GM19452 (cell line): ENCODE results near the gene DNAH14.
"Not testable (repeated sequence)": the region's sequence is repeated elsewhere in the genome, so short reads cannot be mapped to it uniquely, and the experiment has no call there.

Experiments
- ATAC-seq: cut with Tn5 transposase; IDR thresholded peaks from one replicate; pipeline ENCODE4 v1.9.1; 2021; ENCODE audit not compliant: unreplicated experiment

The DNAH14 gene

DNA sequence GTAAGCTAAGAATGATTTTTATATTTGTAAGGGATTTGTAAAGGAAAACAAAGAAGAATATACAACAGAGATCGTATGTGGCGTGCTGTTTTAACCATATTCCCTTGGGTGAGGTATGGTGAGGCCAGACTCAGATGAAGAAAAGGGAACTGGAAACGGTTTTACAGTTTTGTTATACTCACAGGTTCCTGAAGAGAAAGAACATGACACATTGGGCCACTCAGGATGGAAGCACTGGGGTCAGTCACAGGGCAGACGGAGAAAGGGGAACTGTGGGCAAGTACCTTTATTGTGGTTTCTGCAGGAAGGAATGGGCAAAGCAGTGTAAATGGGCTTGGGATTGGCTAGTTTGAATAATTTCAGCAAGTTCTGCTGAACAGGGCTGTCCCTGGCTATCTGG is 321.0 kb downstream of the DNAH14 start:
- peak; percentile 96 for ATAC-seq

DNA sequence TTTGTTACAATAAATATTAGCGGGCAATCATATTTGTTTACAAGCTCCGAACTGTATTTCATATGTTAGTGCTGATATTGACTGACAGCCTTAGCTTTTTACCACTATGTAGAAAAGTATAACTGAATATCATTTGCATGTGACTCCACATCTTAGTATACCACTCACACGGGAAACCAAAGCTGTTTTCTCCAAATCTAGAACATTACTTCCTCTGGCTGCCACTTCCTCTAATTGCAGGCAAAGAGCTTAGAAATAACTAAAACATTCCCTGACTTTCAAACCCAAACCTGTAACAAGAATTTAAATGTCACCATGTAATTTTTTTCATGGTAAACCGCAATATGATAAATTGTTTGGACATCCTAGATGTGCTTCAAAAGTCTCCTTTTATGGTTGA is 323.7 kb downstream of the DNAH14 start:
- ATAC-seq: no peak

DNA sequence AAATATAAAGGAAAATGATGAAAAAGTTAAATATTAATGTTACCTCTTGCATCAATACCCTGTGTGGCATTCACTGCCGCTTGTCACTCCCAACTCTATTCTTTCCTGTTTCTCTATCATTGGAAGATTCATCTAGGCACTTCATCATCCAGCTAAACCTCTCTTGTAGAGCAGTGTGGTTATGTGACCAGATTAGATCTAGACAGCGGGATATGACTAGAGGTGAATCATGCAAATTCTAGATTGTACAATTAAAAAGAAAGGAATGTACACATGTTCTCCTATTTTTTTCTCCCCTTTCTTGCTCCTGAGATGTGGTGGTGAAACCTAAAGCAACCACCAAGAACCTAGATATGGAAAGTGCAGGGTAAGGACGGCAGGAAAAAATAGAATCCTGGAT is 324.3 kb downstream of the DNAH14 start:
- ATAC-seq: no peak

DNA sequence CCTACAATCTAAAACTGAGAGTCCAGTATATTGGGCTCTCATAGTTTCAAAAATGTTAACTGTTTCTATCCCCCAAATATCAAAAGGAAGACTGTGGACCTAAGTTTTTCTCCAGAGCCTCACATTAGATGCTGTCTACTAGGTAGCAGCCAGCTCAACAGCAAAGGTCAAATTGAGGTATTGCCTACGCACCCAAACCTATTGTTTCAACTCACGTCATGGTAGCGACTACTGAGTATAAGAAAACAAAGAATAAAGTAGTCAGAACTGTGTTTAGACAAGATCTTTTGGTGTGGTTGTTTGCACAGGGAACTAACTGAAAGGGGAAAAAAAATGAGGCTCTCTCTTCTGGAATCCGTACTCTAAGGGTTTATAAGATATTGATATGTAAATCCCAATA is 325.2 kb downstream of the DNAH14 start:
- ATAC-seq: no peak

DNA sequence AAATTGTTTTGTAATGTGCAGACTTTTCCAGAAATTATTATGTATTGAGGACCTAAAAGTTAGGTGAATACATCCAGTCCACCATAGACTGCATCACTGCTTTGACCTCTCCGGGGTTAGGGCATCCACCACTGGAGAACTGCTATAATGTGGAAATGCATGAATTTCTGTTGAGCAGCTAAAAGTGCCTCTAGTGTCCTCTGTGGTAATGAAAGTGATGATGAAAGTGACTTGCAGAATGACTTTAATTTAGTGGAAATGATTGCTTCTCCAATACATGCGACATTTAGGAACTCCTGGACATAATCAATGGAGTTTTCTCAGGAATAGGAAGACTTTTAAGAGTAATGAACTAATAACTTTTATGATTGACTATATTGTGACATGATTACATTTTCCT is 327.6 kb downstream of the DNAH14 start:
- no peak for ATAC-seq

DNA sequence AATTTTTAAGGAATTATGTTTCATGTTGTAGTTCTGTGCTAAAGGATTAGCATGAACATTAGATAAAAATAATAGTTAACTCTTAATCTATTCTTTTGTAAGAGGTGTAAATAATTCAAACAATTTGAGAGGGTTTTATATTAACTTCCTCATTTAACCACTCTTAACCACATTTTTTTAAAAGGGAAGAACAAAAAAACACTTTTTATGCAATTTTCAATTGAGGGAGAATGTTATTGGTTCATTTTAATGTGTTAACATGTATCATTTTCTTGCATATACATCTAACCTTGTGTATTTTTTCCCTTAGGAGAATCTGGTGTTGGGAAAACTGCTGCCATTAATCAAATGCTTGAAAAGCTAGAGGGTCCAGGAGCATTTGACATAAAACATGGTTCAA is 329.3 kb downstream of the DNAH14 start:
- ATAC-seq: no peak

DNA sequence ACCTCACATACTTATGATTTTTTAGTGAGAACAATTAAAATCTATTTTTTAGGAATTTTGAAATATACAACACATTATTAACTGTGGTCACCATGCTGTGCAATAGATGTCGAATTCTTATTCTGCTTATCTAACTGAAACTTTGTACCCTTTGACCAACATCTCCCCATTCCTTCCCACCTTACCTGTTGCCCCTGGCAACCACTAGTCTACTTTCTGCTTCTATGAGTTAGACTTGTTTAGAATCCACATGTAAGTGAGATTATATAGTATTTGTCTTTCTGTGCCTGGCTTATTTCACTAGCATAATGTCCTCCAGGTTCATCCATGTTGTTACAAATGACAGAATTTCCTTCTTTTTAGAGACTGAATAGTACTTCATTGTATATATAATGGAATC is 330.1 kb downstream of the DNAH14 start:
- no peak for ATAC-seq

DNA sequence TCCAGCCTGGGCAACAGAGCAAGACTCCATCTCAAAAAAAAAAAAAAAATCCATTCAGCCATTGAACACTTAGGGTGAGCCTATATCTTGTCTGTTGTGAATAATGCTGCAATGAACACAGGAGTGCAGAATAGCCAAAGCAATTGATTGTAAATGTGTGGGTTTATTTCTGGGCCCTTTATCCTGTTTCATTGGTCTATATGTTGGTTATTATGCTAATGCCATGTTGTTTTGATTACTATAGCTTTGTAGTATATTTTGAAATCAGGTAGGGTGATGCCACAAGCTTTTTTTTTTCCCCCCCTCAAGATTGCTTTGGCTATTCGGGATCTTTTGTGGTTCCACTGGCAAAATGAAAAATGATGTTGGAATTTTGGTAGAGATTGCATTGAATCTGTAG is 330.8 kb downstream of the DNAH14 start:
- no peak for ATAC-seq

DNA sequence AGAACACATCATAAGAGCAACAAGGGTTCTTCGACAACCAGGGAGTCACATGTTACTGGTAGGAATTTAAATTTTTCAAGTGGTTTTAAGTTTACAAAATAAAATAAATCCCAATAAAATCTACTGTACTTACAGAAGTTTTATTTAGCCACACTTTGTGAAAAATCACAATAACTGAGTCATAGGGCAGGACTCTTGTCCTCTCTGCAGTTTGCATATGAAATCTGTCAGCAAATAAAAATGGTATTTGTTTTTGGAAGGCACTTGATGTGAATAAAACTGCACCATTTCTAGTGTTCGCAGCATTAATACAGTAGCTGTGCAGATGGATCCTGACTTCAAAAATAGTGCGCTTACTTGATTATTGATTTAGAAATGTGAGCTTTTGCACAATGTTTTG is 348.0 kb downstream of the DNAH14 start:
- no peak for ATAC-seq

DNA sequence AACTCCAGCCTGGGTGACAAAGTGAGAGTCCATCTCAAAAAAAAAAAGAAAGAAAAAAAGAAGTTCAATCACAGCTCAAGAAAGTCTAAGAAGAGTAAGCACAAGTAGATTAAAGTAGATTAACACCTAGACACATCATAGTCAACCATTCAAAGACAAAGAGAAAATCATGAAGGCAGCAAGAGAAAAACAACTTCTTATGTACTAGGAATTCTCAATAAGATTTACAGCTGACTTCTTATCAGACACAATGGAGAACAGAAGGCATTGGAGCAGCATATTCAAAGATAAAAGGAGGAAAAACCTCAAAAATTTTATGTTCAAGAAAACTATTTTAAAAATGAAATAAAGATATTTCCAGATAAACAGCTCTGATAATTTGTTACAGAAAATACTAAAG is 351.1 kb downstream of the DNAH14 start:
- no peak for ATAC-seq

DNA sequence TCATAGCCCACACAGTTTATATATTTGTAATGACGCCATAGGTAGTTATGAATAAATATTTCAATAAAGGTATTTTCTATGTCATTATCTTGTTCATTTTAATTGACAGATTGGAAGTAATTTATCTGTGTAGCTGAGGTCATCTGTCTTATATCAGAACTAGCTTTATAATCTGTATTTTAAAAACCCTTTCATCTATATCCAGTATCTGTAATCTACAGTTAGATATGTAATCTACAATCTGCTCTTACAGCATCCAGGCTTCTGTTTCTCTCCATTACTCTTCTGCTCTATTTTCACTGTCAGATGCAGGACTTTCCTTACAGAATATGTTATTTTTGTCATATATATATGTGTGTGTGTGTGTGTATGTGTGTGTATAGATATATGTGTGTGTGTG is 360.8 kb downstream of the DNAH14 start:
- no peak for ATAC-seq

DNA sequence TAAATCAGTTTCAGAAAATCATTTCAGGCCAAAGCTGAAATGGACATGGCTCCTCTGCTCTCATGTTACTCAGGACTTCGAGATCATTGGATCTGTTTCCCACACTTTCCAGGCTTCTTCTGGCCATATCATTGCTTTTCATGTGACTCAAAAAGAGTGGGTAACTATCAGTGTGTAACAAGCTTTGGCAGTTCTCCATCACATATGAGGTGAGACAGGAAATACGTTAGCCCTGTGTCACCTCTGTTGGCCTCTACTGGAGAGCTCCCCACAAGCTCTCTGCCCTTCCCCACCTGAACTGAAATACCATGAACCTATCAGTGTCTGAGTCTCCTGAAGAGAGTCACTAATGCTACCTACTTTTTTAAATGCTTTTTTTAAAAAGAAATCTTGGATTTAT is 370.1 kb downstream of the DNAH14 start:
- ATAC-seq: no peak

DNA sequence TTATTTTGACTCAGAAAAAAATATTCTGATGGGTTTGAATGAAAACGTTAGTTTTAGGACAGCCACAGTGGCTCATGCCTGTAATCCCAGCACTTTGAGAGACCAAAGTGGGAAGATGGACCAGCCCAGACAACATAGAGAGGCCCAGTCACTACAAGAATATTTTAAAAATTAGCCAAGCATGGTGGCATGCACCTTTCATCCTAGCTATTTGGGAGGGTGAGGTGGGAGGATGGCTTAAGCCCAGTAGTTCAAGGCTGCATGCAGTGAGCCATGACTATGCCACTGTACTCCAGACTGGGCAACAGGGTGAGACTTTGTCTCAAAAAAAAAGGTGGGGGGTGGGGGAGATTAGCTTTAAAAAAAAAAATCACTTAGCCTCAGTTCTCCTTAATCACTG is 370.9 kb downstream of the DNAH14 start:
- ATAC-seq: no peak

DNA sequence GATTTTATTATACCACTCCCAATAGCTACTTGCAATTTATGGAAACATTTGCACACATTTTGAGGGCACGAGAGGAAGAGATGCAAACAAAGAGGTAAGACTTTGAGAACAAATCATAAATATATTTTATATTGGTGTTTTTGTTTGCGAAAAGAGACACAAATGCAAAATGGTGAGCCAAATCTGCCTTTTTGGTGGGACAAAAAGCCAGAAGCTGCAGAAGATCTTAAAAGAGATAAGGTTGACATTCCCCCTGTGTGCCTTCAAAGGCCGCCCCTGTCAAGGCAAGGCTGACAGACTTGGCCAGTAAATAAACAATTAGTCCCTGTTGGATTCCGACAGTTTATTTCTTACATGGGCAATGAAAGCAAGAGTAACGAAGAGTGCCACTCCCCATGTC is 375.5 kb downstream of the DNAH14 start:
- no peak for ATAC-seq

DNA sequence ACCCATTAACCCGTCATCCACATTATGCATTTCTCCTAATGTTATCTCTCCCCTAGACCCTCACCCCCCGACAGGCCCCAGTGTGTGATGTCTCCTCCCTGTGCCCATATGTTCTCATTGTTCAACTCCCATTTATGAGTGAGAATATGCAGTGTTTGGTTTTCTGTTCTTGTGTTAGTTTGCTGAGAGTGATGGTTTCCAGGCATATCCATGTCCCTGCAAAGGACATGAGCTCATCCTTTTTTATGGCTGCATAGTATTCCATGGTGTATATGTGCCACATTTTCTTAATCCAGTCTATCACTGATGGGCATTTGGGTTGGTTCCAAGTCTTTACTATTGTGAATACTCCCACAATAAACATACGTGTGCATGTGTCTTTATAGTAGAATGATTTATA is 381.1 kb downstream of the DNAH14 start:
- ATAC-seq: not testable (repeated sequence)

DNA sequence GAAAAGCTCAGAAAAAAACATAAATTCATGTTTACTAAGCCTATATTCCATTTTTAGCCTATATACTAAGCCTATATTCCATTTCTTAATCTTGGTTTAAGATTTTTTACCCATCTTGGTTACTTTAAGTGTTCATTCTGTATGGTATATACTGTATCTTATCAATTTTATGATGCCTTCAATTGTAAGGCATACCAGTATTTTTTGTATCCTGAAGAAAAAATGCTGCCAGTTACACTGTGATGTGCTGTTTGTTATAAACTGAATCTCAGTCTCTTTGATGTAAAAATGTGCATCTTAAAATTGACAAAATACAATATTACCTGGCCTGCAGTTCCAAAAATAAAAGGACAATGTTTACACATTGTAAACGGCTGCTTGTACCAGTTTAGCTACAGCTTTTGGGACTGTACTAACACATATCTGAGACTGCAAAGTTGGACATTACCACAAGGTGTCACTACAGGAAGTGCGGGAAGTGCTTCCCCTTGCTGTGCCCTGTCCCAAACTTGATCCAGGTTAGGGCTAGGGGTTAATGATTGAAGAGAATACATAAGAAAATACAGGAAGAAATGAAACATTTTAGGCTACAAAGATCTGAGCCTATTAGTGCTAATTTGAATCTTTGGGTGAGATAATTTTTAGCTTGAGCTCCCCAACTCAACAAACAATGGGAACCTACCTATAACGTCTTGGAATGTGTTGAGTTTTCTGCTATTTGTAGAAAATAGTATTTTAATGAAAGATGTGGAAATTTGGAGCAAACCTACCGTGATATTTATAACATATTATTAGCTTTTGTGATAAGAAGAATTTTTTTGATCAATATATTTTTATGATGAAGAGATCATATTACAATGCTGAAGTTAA is 389.5 kb downstream of the DNAH14 start:
- peak; percentile 92 for ATAC-seq

DNA sequence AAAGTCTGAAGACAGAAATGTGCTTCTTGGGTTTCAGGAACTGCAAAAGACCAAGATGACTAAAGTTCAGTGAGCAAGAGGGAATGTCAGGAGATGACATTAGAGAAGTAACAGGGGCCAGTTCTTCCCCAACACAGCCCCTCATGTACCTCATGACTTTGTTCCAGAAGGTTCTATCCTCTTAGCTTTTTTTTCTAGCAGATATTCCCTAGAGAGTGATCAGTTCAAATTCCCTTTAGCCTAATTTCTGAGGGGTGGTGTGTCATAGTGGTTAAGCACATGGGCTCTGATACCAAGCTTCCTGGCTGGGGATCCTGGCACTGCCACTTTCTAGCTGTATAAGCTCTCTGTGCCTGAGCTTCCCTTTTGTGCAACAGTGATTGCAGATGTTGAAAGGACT is 390.4 kb downstream of the DNAH14 start:
- no peak for ATAC-seq

DNA sequence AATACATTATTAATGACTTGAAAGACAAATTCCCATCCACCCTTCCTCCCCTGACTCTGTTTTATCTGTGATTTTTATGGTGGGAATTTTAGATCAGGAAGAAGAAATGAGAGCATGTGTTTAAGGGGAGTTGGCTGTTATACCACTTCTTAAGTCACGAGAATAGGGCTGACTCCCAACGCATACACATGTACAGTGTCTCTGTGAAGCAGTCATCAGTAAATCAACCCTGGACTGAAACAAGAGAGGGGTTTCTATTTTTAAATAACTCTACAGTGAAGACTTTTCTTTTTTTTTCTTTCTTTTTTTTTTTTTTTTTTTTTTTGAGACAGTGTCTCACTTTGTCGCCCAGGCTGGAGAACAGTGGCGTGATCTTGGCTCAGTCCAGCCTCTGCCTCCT is 392.3 kb downstream of the DNAH14 start:
- no peak for ATAC-seq

DNA sequence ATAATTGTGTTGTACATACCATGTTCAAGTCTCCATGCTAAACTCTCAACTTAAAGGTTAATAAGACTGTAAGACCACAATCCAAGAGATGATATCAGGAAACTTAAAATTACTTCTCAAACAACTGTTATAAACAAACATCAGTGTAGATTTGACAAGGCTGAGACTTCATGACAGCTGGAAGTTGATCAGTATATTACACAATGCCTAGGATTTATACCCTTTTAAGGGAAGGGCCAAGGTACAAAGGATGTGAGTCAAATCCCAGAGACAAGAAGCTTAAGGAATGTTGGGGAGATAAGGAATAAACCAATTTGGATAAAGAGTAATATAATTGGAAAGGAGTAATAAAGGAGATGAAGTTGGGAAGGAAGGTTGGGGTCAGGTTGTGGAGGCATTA is 399.6 kb downstream of the DNAH14 start:
- ATAC-seq: no peak

DNA sequence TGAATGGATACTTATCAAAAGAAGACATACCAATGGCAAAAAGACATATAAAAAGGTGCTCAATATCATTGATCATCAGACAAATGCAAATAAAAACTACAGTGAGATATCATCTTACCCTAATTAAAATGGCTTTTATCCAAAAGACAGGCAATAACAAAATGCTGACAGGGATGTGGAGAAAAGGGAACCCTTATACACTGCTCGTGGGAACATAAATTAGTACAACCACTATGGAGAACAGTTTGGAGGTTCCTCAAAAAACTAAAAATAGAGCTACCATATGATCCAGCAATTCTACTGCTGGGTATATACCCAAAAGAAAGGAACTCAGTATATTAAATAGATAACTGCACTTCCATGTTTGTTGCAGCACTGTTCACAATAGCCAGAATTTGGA is 400.5 kb downstream of the DNAH14 start:
- not testable (repeated sequence) for ATAC-seq

DNA sequence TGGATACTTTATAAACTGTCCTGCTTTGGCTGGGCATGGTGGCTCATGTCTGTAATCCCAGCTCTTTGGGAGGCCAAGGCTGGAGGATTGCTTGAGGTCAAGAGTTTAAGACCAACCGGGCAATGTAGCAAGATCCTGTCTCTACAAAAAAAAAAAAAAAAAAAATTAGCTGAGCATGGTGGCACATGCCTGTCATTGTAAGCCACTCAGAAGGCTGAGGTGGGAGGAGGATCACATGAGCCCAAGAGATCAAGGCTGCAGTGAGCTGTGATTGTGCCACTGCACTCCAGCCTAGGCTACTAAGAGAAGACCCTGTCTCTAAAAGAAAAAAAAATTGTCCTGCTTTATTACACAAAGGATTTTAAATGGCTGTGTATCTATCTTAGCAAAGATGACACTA is 403.2 kb downstream of the DNAH14 start:
- ATAC-seq: no peak

DNA sequence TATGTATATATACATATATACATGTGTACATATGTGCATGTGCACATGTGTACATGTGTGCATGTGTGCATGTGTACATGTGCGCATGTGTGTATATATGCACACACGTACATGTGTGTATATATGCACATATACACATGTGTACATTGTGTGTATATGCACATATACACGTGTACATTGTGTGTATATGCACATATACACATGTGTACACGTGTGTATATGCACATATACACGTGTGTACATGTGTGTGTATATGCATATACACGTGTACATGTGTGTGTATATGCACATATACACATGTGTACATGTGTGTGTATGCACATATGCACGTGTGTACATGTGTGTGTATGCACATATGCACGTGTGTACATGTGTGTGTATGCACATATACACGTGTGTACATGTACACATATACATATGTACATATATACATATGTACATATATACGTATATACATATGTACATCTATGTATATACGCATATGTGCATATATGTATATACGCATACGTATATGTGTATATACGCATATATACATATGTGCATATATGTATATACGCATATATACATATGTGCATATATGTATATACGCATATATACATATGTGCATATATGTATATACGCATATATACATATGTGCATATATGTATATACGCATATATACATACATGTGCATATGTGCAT is 405.8 kb downstream of the DNAH14 start:
- not testable (repeated sequence) for ATAC-seq

DNA sequence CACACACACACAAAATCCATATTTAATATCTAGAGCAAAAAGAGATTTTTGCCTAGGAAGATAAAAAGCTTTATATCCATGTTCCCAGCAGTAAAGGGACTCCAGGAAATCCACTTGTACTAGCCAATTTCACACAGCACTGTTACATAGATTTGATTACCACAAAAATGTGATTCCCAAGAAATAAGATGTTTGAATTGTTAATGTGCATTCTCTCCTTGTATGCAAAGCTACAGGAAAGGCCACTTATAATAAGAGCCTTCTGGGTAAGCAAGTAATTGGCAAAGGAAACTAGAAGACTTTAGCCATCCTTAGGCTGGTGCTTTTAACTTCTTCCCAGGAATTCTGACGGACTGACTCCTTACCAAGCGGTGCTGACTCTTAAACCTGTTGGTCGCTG is 409.1 kb downstream of the DNAH14 start:
- no peak for ATAC-seq
